Measurements from ENCODE around the gene UBR1.

DNA sequence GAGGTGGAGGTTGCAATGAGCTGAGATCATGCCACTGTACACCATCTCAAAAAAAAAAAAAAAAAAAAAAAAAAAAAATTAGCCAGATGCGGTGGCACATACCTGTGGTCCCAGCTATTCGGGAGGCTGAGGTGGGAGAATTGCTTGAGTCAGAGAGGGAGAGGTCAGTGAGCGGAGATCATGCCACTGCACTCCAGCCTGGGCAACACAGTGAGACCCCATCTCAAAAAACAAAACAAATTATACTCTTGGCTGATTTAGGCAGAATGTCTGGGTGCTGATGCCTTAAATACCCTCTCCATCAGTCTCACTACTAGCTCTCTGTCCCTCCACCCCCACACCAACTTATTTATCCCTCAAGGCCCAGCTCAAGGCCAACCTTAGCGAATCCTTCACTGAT, 14.0 kb downstream of the UBR1 start:
- TF ChIP-seq, protein P1, sequence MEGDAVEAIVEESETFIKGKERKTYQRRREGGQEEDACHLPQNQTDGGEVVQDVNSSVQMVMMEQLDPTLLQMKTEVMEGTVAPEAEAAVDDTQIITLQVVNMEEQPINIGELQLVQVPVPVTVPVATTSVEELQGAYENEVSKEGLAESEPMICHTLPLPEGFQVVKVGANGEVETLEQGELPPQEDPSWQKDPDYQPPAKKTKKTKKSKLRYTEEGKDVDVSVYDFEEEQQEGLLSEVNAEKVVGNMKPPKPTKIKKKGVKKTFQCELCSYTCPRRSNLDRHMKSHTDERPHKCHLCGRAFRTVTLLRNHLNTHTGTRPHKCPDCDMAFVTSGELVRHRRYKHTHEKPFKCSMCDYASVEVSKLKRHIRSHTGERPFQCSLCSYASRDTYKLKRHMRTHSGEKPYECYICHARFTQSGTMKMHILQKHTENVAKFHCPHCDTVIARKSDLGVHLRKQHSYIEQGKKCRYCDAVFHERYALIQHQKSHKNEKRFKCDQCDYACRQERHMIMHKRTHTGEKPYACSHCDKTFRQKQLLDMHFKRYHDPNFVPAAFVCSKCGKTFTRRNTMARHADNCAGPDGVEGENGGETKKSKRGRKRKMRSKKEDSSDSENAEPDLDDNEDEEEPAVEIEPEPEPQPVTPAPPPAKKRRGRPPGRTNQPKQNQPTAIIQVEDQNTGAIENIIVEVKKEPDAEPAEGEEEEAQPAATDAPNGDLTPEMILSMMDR (IDR thresholded peaks at IDR 0.05) = no peak
- TF ChIP-seq EP300 (IDR thresholded peaks at IDR 0.05) = no peak
- TF ChIP-seq POLR2A (IDR thresholded peaks at IDR 0.05) = no peak

Data from tibial nerve (tissue), 4 donors.